GM12891 (cell line): ENCODE results near the gene GSTM3.
A peak's percentile ranks its signal among the peaks of the same experiment; 100 is the strongest.
"Not testable (repeated sequence)": the region's sequence is repeated elsewhere in the genome, so short reads cannot be mapped to it uniquely, and the experiment has no call there.

Source experiments
- DNase-seq: peaks from one replicate; pipeline ENCODE4 v3.0.0; 2011; ENCODE audit warnings: low spot score; ENCODE audit not compliant: insufficient read length
- FAIRE-seq: peaks from 2 replicates; lab custom pipeline; 2011; peaks lifted over from hg19 to GRCh38; lab: Jason Lieb, UNC
- PAX5 ChIP-seq: IDR thresholded peaks from 2 replicates; pipeline ENCODE4 v1.6.1; 2011; ENCODE audit warnings: low read length, moderate library complexity, mild to moderate bottlenecking; ENCODE audit not compliant: insufficient read depth, severe bottlenecking
- POLR2A ChIP-seq: IDR thresholded peaks from 2 replicates; pipeline ENCODE4 v1.6.1; 2011; ENCODE audit warnings: low read depth, low read length, control low read depth
- POLR2AphosphoS5 ChIP-seq: IDR thresholded peaks from 2 replicates; pipeline ENCODE4 v1.6.1; 2011; ENCODE audit warnings: low read depth, low read length, control low read depth
- POU2F2 ChIP-seq: IDR thresholded peaks from 2 replicates; pipeline ENCODE4 v1.6.1; 2011; ENCODE audit warnings: low read depth, mild to moderate bottlenecking, control low read depth, low read length, moderate library complexity
- SPI1 ChIP-seq: IDR thresholded peaks from 2 replicates; pipeline ENCODE4 v1.6.1; 2011; ENCODE audit warnings: low read depth, low read length, control low read depth
- TAF1 ChIP-seq: IDR thresholded peaks from 2 replicates; pipeline ENCODE4 v1.6.1; 2011; ENCODE audit warnings: low read depth, low read length, control low read depth

GSTM3 gene

DNA sequence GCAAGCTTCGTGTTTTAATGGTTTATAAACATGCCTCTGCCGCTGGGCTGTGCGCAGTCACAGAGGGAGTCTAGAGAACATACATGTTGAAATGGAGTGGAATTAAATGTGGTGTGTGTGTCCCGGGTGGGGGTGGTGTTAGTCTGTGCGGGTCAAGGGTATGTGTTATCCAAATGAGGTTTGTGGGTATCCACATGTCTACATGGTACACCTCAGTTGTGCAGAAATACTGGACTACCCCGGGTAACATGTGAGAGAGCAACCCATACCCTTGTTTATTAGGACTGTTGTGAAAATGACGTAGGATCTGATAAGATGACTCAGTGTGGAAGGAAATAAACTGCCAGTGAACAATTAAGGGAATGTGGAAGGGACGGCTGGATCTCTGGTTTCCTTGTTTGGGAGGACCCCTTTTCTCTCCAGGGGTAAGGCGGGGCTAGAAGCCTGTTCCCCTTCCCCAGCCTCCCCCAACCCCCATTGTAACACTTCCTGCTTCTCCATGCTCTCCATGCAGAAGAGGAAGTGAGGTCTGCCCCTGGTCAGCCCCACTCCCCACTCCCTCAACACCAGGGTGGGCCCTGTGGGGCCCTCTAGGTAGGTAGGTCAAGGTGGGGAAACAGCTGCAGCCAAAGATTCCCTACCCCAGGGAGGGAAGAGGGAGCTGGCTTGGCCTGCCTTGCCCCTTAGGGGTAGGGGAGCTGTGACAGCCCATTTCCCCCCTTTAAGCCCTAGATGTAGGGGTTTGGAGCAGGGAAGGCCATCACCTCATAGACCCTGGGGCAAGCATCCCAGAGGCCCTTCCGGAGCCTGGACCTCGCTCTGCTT lies 22.2 kb upstream of the GSTM3 start:
- peak; percentile 40 for FAIRE-seq
- no peak for DNase-seq
- TF ChIP-seq SPI1 (peak; percentile 57; the same call in 1 of the 2 replicates), POLR2A (no peak), TAF1 (no peak), PAX5 (no peak)

GRCh38 chr1:109762039-109762585 lies 21.3 kb upstream of the GSTM3 start:
- DNase-seq (no peak), FAIRE-seq (no peak)
- TF ChIP-seq POU2F2: no peak
- TF ChIP-seq POLR2AphosphoS5: no peak
- TF ChIP-seq POLR2A: no peak
- peak; percentile 70 for TF ChIP-seq SPI1
- TF ChIP-seq TAF1: no peak
- TF ChIP-seq PAX5: no peak

DNA sequence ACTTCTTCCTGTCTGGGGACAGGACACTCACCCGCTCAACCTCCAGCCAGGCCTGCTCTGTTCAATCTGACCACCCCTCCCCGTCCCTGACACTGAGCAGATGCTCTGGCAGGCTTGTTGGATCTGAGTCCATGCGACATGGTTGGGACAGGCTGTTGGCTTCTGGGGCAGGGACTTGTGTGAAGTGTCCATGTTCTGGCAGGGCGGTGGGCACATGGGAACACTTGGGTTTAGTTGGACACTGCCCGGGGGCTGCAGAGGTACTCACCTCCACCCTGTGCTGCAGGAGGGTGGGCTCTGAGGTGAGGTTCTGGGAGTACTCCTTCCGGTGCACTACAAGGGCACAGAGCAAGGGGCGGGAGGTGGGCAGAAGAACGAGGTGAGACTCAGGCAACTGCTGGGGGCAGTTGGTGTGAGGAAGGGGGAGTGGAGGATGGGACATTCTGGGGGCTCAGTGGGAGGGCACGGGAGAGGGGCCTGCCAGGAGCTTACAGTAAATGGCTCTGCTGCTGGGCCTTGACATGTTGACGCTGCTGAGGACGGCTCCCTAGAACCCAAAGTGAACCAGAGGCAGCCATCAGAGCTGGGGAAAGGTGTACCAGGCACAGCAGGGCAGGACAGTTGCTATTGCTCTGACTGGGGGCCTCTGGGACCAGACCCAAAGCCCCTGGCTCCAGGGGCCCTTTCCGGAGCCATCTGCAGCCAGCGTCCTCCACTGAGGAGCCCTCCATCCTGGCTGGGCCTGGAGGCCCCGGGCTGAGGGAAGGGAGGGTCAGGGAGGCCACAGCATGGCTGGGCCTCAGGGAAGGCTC lies 20.6 kb upstream of the GSTM3 start:
- no peak for TF ChIP-seq POU2F2
- TF ChIP-seq POLR2AphosphoS5: no peak
- TF ChIP-seq TAF1: no peak
- no peak for TF ChIP-seq PAX5
- TF ChIP-seq POLR2A: no peak
- no peak for TF ChIP-seq SPI1
- DNase-seq: no peak

DNA sequence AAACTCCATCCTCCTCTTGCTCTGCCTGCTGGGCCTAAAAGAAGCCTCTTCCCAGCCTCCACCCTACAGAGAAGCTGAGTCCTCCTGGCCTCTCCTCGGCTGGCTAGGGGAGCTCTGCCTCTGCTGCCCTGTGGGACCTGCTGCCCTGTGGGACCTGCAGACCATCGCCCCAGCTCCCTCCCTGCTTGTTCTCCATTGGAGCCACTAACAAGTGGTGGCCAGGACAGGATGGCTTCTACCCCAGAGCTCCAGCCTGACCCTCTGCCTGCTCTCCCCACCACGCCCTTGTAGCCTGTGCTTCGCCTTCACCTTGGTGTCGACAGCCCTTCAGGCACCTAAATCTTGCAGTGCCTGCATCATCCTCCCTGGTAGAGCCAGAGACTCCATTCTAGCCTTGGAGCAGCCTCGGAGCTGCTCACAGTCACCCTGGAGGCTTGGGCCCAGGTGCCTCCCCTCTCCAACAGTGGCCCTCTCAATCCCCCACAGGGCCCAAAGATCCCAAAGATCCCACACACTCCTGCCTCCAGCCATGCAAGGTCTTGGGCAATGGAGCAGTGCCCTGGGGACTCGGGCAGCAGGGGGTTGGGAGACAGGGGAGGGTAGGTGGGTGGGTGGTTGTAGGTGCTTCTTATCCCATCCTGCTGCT lies 19.9 kb upstream of the GSTM3 start:
- DNase-seq (no peak), FAIRE-seq (no peak)
- no peak for TF ChIP-seq SPI1
- no peak for TF ChIP-seq POLR2A
- no peak for TF ChIP-seq PAX5
- no peak for TF ChIP-seq POU2F2
- TF ChIP-seq TAF1: no peak
- no peak for TF ChIP-seq POLR2AphosphoS5

More for the DNA sequence above, 20.6 kb upstream of the GSTM3 start:
- no peak for FAIRE-seq

DNA sequence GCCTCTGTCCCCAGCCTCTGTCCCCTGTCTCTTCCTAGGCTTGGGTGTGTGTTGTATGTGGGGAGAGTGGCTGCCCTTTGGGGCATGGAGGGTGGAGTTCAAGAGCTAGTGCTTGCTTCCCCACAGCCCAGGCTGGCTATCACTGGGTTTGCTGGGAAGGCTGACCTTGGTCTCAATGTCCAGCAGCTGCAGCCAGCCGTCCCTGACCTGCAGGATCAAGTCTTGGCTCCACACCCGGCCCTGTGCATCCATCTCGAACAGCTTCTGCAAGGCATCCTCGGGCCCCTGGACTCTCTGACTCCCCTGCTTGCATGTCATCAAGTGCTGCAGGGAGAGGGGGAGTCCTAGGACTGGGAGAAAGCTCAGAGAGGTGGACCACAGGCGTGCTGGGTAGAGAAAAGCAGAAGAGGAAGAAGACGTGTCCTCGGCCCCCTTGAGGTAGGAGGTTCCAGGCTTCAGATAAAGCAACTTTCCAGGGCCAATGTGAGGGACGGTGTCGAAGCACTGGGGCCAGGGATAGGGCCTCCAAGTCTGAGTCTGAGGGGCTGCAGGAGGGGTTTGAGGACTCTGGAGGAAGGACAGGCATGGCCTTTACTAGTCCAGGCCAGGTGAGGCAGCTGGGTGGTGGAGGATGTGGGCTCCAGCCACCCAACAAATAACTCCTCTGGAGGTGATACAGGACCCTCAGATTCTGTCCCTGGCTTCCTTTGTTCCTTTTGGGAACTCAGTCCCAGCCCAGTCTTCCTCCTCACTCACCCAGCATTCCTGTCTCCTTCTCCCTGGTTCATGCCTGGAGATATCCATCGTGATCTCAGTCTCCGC lies 18.9 kb upstream of the GSTM3 start:
- no peak for FAIRE-seq
- TF ChIP-seq POLR2A (no peak), SPI1 (no peak), POU2F2 (no peak), PAX5 (no peak), POLR2AphosphoS5 (no peak), TAF1 (no peak)
- DNase-seq: no peak

DNA sequence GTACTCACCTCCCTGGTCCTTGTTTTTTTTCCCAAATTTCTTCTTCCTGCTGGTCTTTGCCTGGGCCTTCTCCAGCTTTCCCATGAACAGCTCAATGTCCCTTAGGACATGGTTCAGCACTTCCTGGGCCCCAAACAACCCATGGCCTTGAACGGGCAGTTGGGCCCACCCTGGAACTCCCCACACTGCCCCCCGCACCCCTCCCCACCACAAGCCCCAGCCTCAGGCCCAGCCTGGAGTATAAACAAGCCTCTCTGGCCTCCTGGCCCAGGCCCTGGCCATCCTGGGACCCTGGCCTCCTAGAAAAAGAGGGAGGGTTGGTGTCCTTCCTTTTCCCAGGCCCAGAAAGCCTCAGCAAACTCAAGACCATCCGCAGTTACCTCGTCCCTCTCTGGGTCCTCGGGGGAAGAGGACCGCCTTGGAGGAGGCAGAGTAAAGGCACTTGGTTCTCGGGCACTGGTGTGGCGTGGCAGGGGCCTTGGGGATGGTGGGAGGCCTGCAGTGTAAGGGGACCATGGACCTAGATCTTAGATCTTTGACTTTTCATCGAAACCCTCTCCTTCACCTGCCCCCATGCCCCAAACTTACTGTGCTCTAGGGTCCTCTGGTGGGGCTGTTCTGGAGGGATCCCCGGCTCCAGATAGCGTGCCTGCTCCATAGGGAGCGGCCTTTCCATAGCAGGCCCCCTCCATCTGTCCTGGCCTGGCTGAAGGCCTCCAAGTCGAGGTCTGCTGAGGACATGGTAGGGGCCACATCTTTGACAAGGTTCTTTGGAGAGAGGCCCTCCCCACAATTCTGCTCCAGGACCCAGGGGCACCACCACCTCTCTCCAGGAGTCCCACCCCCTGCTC lies 17.3 kb upstream of the GSTM3 start:
- TF ChIP-seq POLR2AphosphoS5 (no peak), SPI1 (no peak), POLR2A (no peak), PAX5 (no peak), TAF1 (no peak), POU2F2 (no peak)
- DNase-seq (no peak), FAIRE-seq (no peak)

DNA sequence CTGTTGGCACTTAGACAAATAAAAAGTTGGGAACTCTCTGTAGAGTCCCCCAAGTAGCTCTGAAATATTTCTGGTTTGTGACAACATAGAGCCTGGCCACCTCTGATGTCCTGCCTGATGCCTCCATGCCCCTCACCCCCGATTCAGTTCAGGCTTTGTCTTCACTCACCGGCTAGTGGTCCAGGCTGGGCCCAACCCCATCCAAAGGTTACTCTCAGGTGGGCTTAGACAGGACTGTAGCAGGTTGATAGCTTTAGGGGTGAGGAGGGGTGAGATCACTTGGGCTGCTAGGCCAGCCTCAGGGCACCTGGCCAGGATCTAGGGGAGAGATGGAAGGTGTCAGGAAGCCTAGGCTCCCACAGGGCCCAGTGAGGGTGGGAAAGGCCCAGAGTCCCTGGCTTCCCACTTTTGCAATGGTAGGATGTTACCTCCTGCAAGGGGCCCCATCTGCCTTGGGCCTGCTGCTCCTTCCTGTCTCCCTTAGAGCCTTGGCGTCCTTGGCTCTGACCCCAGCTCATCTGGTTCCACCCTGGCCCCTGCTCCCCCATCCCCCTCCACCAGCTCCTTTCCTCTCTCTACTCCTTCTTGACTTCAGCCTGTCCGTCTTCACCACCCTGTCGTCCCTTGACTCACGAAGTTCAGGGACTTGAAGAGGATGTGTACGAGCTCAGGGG lies 16.1 kb upstream of the GSTM3 start:
- no peak for TF ChIP-seq TAF1
- DNase-seq (no peak), FAIRE-seq (no peak)

GRCh38 chr1:109756325-109756724 lies 15.5 kb upstream of the GSTM3 start:
- DNase-seq, FAIRE-seq: not testable (repeated sequence)
